Stimulated activated CD4-positive, alpha-beta T cell treated with anti-CD3 and anti-CD28 coated beads, Interleukin-12 subunit alpha, Interleukin-12 subunit beta, amount 100 ng/mL, for 48 hours (primary cell): Measurements from ENCODE around the gene SYNGR2.
"Not testable (repeated sequence)": the region's sequence is repeated elsewhere in the genome, so short reads cannot be mapped to it uniquely, and the experiment has no call there.

ENCODE experiments used
- DNase-seq, 3 donors: peaks; one replicate each; pipeline ENCODE4 v3.0.0-alpha.2; 2020; ENCODE audit warnings: low read depth in 2 of 3, low spot score in 1 of 3

SYNGR2 gene

GRCh38 chr17:78129351-78130089 is 38.9 kb upstream of the SYNGR2 start:
- DNase-seq, result no peak

GRCh38 chr17:78130090-78130436 is 38.3 kb upstream of the SYNGR2 start:
- DNase-seq, result no peak

GRCh38 chr17:78130437-78131101 is 37.8 kb upstream of the SYNGR2 start, which contains the start of gene TMC8:
TMC8 (plus strand) TSS chr17:78130771; CDS start chr17:78131589, 818 bp downstream.
- DNase-seq, result peak in 2 of 3 donors; percentile 55 to 60

- no peak for DNase-seq
Measured at GRCh38 chr17:78131172-78132083, 37.0 kb upstream of the SYNGR2 start.

- no peak for DNase-seq
Measured at GRCh38 chr17:78132084-78132676, 36.2 kb upstream of the SYNGR2 start.

GRCh38 chr17:78132767-78133178 is 35.6 kb upstream of the SYNGR2 start:
- no peak for DNase-seq

- DNase-seq, result no peak
Measured at GRCh38 chr17:78133179-78133951, 35.0 kb upstream of the SYNGR2 start.

GRCh38 chr17:78133971-78134898 is 34.1 kb upstream of the SYNGR2 start:
- peak; percentile 62 to 68 (median 64) for DNase-seq

GRCh38 chr17:78134899-78135385 is 33.4 kb upstream of the SYNGR2 start:
- DNase-seq, result no peak

- no peak for DNase-seq
Measured at GRCh38 chr17:78135858-78136500, 32.4 kb upstream of the SYNGR2 start.

GRCh38 chr17:78137392-78138203 is 30.8 kb upstream of the SYNGR2 start:
- DNase-seq, result no peak

GRCh38 chr17:78138204-78139060 is 29.9 kb upstream of the SYNGR2 start:
- DNase-seq, result no peak

- DNase-seq, result not testable (repeated sequence)
Measured at GRCh38 chr17:78139861-78140168, 28.6 kb upstream of the SYNGR2 start.

GRCh38 chr17:78140169-78141051 is 28.0 kb upstream of the SYNGR2 start:
- DNase-seq, result peak; percentile 91 to 99 (median 98)

- DNase-seq, result no peak
Measured at GRCh38 chr17:78141437-78142118, 26.8 kb upstream of the SYNGR2 start.
